H9 (cell line): ENCODE data around the gene STAU1. TPM values are rescaled to one million over a fixed set of nuclear protein-coding genes. Genes with fewer than 3 reads are reported as not detected.

ENCODE experiments used
- DNase-seq: peaks from one replicate; pipeline ENCODE4 v3.0.0-alpha.2; 2017
- H2AFZ ChIP-seq: one replicate; pipeline ENCODE4 v1.6.1; 2013; ENCODE audit warnings: mild to moderate bottlenecking, low read length, control low read depth, moderate library complexity
- H2AK5ac ChIP-seq: 2 replicates; pipeline ENCODE4 v1.6.1; 2013; ENCODE audit warnings: low read length, control low read depth, mixed read lengths; ENCODE audit not compliant: insufficient read length
- H2BK120ac ChIP-seq: one replicate; pipeline ENCODE4 v1.6.1; 2013; ENCODE audit warnings: low read depth, mild to moderate bottlenecking, low read length, control low read depth, inconsistent platforms; ENCODE audit not compliant: poor library complexity, severe bottlenecking
- H2BK12ac ChIP-seq: 2 replicates; pipeline ENCODE4 v1.6.1; 2013; ENCODE audit warnings: low read length, control low read depth, mixed read lengths, low read depth; ENCODE audit not compliant: insufficient read length
- H2BK15ac ChIP-seq: 2 replicates; pipeline ENCODE4 v1.6.1; 2013; ENCODE audit warnings: low read depth, low read length, control low read depth
- H2BK20ac ChIP-seq: one replicate; pipeline ENCODE4 v1.6.1; 2013; ENCODE audit warnings: low read depth, mild to moderate bottlenecking, low read length, control low read depth, inconsistent platforms; ENCODE audit not compliant: poor library complexity, severe bottlenecking
- H2BK5ac ChIP-seq: 2 replicates; pipeline ENCODE4 v1.6.1; 2013; ENCODE audit warnings: low read length, control low read depth, mixed read lengths; ENCODE audit not compliant: insufficient read length
- H3K14ac ChIP-seq: 2 replicates; pipeline ENCODE4 v1.6.1; 2013; ENCODE audit warnings: low read length, control low read depth; ENCODE audit not compliant: insufficient read depth
- H3K18ac ChIP-seq: 2 replicates; pipeline ENCODE4 v1.6.1; 2013; ENCODE audit warnings: low read depth, mild to moderate bottlenecking, mixed read lengths, low read length, control low read depth; ENCODE audit not compliant: insufficient read length
- H3K23ac ChIP-seq: 2 replicates; pipeline ENCODE4 v1.6.1; 2013; ENCODE audit warnings: low read length, control low read depth, mixed read lengths, low read depth; ENCODE audit not compliant: insufficient read length
- H3K23me2 ChIP-seq: 2 replicates; pipeline ENCODE4 v1.6.1; 2013; ENCODE audit warnings: low read depth, mild to moderate bottlenecking, mixed read lengths, low read length, control low read depth; ENCODE audit not compliant: insufficient read length, poor library complexity, severe bottlenecking
- H3K27ac ChIP-seq: 2 replicates; pipeline ENCODE4 v1.5.1; 2013; ENCODE audit warnings: low read length, control low read depth, mixed read lengths, low read depth; ENCODE audit not compliant: insufficient read length
- H3K27me3 ChIP-seq: 2 replicates; pipeline ENCODE4 v1.6.1; 2013; ENCODE audit warnings: low read length, control low read depth, inconsistent platforms; ENCODE audit not compliant: insufficient read depth
- H3K4ac ChIP-seq: 2 replicates; pipeline ENCODE4 v1.6.1; 2013; ENCODE audit warnings: low read depth, mild to moderate bottlenecking, control low read depth, inconsistent platforms, low read length, moderate library complexity
- H3K4me1 ChIP-seq: 2 replicates; pipeline ENCODE4 v1.6.1; 2013; ENCODE audit warnings: low read length, control low read depth, inconsistent platforms; ENCODE audit not compliant: insufficient read depth
- H3K4me2 ChIP-seq: 2 replicates; pipeline ENCODE4 v1.6.1; 2013; ENCODE audit warnings: low read length, control low read depth, mixed read lengths; ENCODE audit not compliant: insufficient read length, insufficient read depth
- H3K56ac ChIP-seq: 2 replicates; pipeline ENCODE4 v1.6.1; 2013; ENCODE audit warnings: low read depth, mild to moderate bottlenecking, mixed read lengths, low read length, control low read depth; ENCODE audit not compliant: insufficient read length
- H3K79me1 ChIP-seq: 2 replicates; pipeline ENCODE4 v1.6.1; 2013; ENCODE audit warnings: low read depth, mild to moderate bottlenecking, moderate library complexity, low read length, control low read depth, inconsistent platforms; ENCODE audit not compliant: insufficient read depth, poor library complexity, severe bottlenecking
- H3K79me2 ChIP-seq: 2 replicates; pipeline ENCODE4 v1.6.1; 2013; ENCODE audit warnings: low read length, control low read depth, inconsistent platforms; ENCODE audit not compliant: insufficient read depth
- H3K9ac ChIP-seq: 2 replicates; pipeline ENCODE4 v1.6.1; 2013; ENCODE audit warnings: low read length, control low read depth, mixed read lengths; ENCODE audit not compliant: insufficient read length; ENCODE audit errors: extremely low read depth
- H3K9me3 ChIP-seq: one replicate; pipeline ENCODE4 v1.6.1; 2013; ENCODE audit warnings: low read depth, low read length, inconsistent platforms; ENCODE audit not compliant: control insufficient read depth
- H3T11ph ChIP-seq: one replicate; pipeline ENCODE4 v1.6.1; 2013; ENCODE audit warnings: mild to moderate bottlenecking, low read length, control low read depth, inconsistent platforms
- H4K20me1 ChIP-seq: one replicate; pipeline ENCODE4 v1.6.1; 2013; ENCODE audit not compliant: control insufficient read depth, insufficient read length, insufficient read depth
- H4K5ac ChIP-seq: 2 replicates; pipeline ENCODE4 v1.6.1; 2013; ENCODE audit warnings: low read depth, mild to moderate bottlenecking, mixed read lengths, low read length, control low read depth; ENCODE audit not compliant: insufficient read length
- H4K8ac ChIP-seq: replicated peaks from 2 replicates; pipeline ENCODE4 v1.6.1; 2013; ENCODE audit warnings: low read length, control low read depth, mixed read lengths, low read depth; ENCODE audit not compliant: insufficient read length
- H4K91ac ChIP-seq: 2 replicates; pipeline ENCODE4 v1.6.1; 2013; ENCODE audit warnings: low read depth, mild to moderate bottlenecking, moderate library complexity, mixed read lengths, low read length, control low read depth; ENCODE audit not compliant: insufficient read length
- H3K27ac Mint-ChIP-seq, 3 experiments: 2 replicates in 2 of 3; 3 replicates in 1 of 3; pipeline ENCODE4 v1.8.0; 2020 to 2021; ENCODE audit warnings: mixed read lengths in 3 of 3, mild to moderate bottlenecking in 1 of 3, moderate library complexity in 1 of 3
- H3K27me3 Mint-ChIP-seq: 2 replicates; pipeline ENCODE4 v1.8.0; 2021; ENCODE audit warnings: low read depth, mild to moderate bottlenecking, moderate library complexity, mixed read lengths
- H3K36me3 Mint-ChIP-seq, 3 experiments: 2 replicates in 2 of 3; 3 replicates in 1 of 3; pipeline ENCODE4 v1.8.0; 2020 to 2021; ENCODE audit warnings: low read depth in 3 of 3, mixed read lengths in 3 of 3; ENCODE audit not compliant: insufficient read depth in 1 of 3
- H3K4me1 Mint-ChIP-seq, 2 experiments: 2 replicates each; pipeline ENCODE4 v1.8.0; 2020; ENCODE audit warnings: mixed read lengths in 2 of 2
- H3K4me3 Mint-ChIP-seq, 2 experiments: 2 replicates in 1 of 2; 3 replicates in 1 of 2; pipeline ENCODE4 v1.8.0; 2020 to 2021; ENCODE audit warnings: mild to moderate bottlenecking in 2 of 2, mixed read lengths in 2 of 2, moderate library complexity in 1 of 2
- H3K9me3 Mint-ChIP-seq, 2 experiments: 2 replicates in 1 of 2; 3 replicates in 1 of 2; pipeline ENCODE4 v1.8.0; 2020; ENCODE audit warnings: mild to moderate bottlenecking in 2 of 2, mixed read lengths in 2 of 2, moderate library complexity in 1 of 2
- WGBS: extraction: QIAGEN DNeasy Blood & Tissue Kit; methylation state at CpG from one replicate; pipeline ENCODE4 v1.1.7; 2013; ENCODE audit warnings: missing lambda C conversion rate, low lambda C conversion rate, mixed read lengths; ENCODE audit not compliant: insufficient read length; ENCODE audit errors: extremely low coverage; 5-methylcytosine and 5-hydroxymethylcytosine counted together
- long read RNA-seq: library from polyadenylated mRNA; unstranded; transcript quantifications from one replicate; pipeline ENCODE4 v2.0.0, GENCODE V29; 2020
- total RNA-seq: library from RNA; stranded (reverse); gene quantifications from 2 replicates; pipeline ENCODE4 v1.2.1, GENCODE V29; 2021
- TF ChIP-seq, protein P1 (sequence below): fragments of 200-600 bp; sonication (generic); conservative IDR thresholded peaks from 3 replicates; pipeline ENCODE4 v1.8.0; 2021; ENCODE audit warnings: antibody characterized with exemption, mild to moderate bottlenecking

Gene STAU1, protein sequence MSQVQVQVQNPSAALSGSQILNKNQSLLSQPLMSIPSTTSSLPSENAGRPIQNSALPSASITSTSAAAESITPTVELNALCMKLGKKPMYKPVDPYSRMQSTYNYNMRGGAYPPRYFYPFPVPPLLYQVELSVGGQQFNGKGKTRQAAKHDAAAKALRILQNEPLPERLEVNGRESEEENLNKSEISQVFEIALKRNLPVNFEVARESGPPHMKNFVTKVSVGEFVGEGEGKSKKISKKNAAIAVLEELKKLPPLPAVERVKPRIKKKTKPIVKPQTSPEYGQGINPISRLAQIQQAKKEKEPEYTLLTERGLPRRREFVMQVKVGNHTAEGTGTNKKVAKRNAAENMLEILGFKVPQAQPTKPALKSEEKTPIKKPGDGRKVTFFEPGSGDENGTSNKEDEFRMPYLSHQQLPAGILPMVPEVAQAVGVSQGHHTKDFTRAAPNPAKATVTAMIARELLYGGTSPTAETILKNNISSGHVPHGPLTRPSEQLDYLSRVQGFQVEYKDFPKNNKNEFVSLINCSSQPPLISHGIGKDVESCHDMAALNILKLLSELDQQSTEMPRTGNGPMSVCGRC
- 106 TPM in 2 replicates for total RNA-seq
- long read RNA-seq, transcript STAU1-206 (13 exons, 3,411 nt): minor isoform, 46 of 496 reads
- long read RNA-seq, transcript STAU1-201 (14 exons, 3,334 nt): minor isoform, 8 of 496 reads
- long read RNA-seq, transcript STAU1-203 (13 exons, 3,211 nt): major isoform, 153 of 496 reads
- long read RNA-seq, transcript STAU1-202 (12 exons, 3,136 nt): minor isoform, 21 of 496 reads
- long read RNA-seq, partial matches to known transcripts: 210 of 496 reads
- long read RNA-seq, other reads (novel, unspliced or antisense): 51 of 496 reads

DNA sequence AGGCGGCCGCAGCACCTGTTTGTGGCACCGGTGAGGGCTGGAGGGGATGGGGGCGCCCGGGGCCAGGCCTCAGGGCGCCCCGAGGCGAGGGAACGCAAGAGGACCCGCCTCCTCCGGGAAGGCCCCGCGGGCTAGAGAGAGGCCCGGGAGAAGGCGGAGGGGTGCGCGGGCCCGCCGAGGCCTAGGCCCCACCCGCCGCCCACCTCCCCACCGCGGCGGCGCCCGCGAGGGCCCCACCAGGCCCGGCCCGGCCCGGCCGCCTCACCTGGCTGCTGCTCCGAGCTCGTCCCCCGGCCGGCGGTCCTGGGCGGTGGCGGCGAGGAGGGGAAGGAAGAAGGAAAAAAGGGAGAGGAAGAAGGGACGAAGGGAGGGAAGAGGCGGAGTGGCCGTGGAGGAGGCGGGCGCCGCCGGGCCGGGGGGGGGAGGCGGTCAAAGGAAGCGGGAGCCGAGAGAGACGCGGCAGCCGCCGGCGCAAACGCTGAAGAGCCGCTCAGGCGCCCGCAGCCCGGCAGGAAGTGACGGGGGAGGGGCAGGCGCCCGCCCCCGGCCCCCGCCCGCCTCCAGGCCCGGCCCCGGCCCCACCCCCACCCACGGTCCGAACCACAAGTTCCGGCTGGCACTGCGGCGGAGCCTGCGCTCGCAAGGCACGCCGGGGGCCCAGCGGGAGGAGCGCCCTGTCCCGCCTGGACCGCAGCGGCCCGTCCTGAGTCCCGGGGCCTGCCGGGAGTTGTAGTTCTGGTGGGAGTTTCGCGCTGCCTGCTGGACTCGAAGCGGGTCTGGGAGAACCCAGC is at the start of gene STAU1:
Gene STAU1 (minus strand): TSS at position 484 of the 791 bp plus-strand sequence. CDS start 22,133 bp downstream, outside the sequence.
- H3K14ac ChIP-seq: 0 out of 2 replicates have a peak within 1 kb of the TSS, but pooled peaks have one; percentile 70
- H3K9ac ChIP-seq: peak within 1 kb of the TSS; percentile 71
- peaks cover 9% of the 10 kb centered on the region for H3K23me2 ChIP-seq
- peak within 1 kb of the TSS; percentile 94 for H3K4me2 ChIP-seq
- no peaks in the 10 kb centered on the region for H3K4me1 ChIP-seq
- H2AFZ ChIP-seq: peak within 1 kb of the TSS; percentile 96
- H3K27me3 ChIP-seq: no peaks in the 10 kb centered on the region
- H2BK5ac ChIP-seq: no peak within 1 kb of the TSS
- H3K9me3 ChIP-seq: no peaks in the 10 kb centered on the region
- H3K79me2 ChIP-seq: peaks cover 34% of the 10 kb centered on the region
- Mint-ChIP-seq H3K4me3 (peak within 1 kb of the TSS; percentile 89 to 97), H3K36me3 (peaks cover 0 to 4% (median 0%) of the 10 kb centered on the region in 3 experiments; a peak in 3 of 7 replicates), H3K9me3 (no peaks in the 10 kb centered on the region), H3K4me1 (peaks cover 20 to 22% of the 10 kb centered on the region in 2 experiments), H3K27me3 (no peaks in the 10 kb centered on the region; the same call in 1 of the 2 replicates), H3K27ac (peak within 1 kb of the TSS; percentile 2 to 93 (median 92); a peak in 4 of 7 replicates)
- no peak within 1 kb of the TSS for H4K8ac ChIP-seq
- H4K5ac ChIP-seq: no peak within 1 kb of the TSS
- H3K27ac ChIP-seq: no peak within 1 kb of the TSS
- H2BK120ac ChIP-seq: no peak within 1 kb of the TSS
- no peak within 1 kb of the TSS for H3K4ac ChIP-seq
- no peak within 1 kb of the TSS for H2BK12ac ChIP-seq
- TF ChIP-seq, protein P1, sequence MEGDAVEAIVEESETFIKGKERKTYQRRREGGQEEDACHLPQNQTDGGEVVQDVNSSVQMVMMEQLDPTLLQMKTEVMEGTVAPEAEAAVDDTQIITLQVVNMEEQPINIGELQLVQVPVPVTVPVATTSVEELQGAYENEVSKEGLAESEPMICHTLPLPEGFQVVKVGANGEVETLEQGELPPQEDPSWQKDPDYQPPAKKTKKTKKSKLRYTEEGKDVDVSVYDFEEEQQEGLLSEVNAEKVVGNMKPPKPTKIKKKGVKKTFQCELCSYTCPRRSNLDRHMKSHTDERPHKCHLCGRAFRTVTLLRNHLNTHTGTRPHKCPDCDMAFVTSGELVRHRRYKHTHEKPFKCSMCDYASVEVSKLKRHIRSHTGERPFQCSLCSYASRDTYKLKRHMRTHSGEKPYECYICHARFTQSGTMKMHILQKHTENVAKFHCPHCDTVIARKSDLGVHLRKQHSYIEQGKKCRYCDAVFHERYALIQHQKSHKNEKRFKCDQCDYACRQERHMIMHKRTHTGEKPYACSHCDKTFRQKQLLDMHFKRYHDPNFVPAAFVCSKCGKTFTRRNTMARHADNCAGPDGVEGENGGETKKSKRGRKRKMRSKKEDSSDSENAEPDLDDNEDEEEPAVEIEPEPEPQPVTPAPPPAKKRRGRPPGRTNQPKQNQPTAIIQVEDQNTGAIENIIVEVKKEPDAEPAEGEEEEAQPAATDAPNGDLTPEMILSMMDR: no peak
- H4K20me1 ChIP-seq: no peaks in the 10 kb centered on the region
- DNase-seq: peak; percentile 98
- no peak within 1 kb of the TSS for H4K91ac ChIP-seq
- H2BK20ac ChIP-seq: no peak within 1 kb of the TSS
- no peak within 1 kb of the TSS; the same call in 1 of the 2 replicates for H2BK15ac ChIP-seq
- no CpG with 5 or more reads among the region's 89 CpGs for WGBS
- no peak within 1 kb of the TSS for H3K18ac ChIP-seq
- H3K79me1 ChIP-seq: peaks cover 5% of the 10 kb centered on the region
- H3T11ph ChIP-seq: no peak within 1 kb of the TSS
- H2AK5ac ChIP-seq: no peak within 1 kb of the TSS
- no peak within 1 kb of the TSS for H3K23ac ChIP-seq
- no peak within 1 kb of the TSS for H3K56ac ChIP-seq
